Bone marrow (tissue), 2 donors: ENCODE results near the gene JAM3.
"Not testable (repeated sequence)": the region's sequence is repeated elsewhere in the genome, so short reads cannot be mapped to it uniquely, and the experiment has no call there.

Experiments
- DNase-seq, 2 donors: peaks; one replicate each; lab custom pipeline; 2025; lab: John Stamatoyannopoulos, UW

Gene JAM3

GRCh38 chr11:134062265-134063123 lies 6.4 kb upstream of the JAM3 start:
- no peak for DNase-seq

- no peak for DNase-seq
Observed at GRCh38 chr11:134063124-134063495, 5.8 kb upstream of the JAM3 start.

- DNase-seq: no peak
Observed at GRCh38 chr11:134063991-134064747, 4.7 kb upstream of the JAM3 start.

GRCh38 chr11:134065381-134065780 lies 3.5 kb upstream of the JAM3 start:
- DNase-seq: no peak

- no peak for DNase-seq
Observed at GRCh38 chr11:134066943-134067885, 1.7 kb upstream of the JAM3 start.

GRCh38 chr11:134069426-134070341 lies 812 bp downstream of the JAM3 start:
- no peak for DNase-seq

- DNase-seq: no peak
Observed at GRCh38 chr11:134070342-134070845, 1.5 kb downstream of the JAM3 start.

GRCh38 chr11:134071306-134071705 lies 2.4 kb downstream of the JAM3 start:
- no peak for DNase-seq

- DNase-seq: no peak
Observed at GRCh38 chr11:134071766-134072402, 3.0 kb downstream of the JAM3 start.

- DNase-seq: no peak
Observed at GRCh38 chr11:134072844-134073243, 4.0 kb downstream of the JAM3 start.

GRCh38 chr11:134074346-134074745 lies 5.5 kb downstream of the JAM3 start:
- no peak for DNase-seq

GRCh38 chr11:134074766-134075165 lies 5.9 kb downstream of the JAM3 start:
- DNase-seq: no peak

GRCh38 chr11:134079317-134079716 lies 10.4 kb downstream of the JAM3 start:
- no peak for DNase-seq

- not testable (repeated sequence) for DNase-seq
Observed at GRCh38 chr11:134081258-134081657, 12.4 kb downstream of the JAM3 start.

GRCh38 chr11:134082990-134083389 lies 14.1 kb downstream of the JAM3 start:
- no peak for DNase-seq

GRCh38 chr11:134086376-134086775 lies 17.5 kb downstream of the JAM3 start:
- no peak for DNase-seq

- not testable (repeated sequence) for DNase-seq
Observed at GRCh38 chr11:134092006-134092405, 23.1 kb downstream of the JAM3 start.

GRCh38 chr11:134097166-134097565 lies 28.3 kb downstream of the JAM3 start:
- DNase-seq: no peak

GRCh38 chr11:134098566-134099184 lies 29.8 kb downstream of the JAM3 start:
- DNase-seq: no peak

GRCh38 chr11:134100171-134100570 lies 31.3 kb downstream of the JAM3 start:
- no peak for DNase-seq
